ENCODE results near the gene CMTM1.

- TF ChIP-seq CTCF (IDR thresholded peaks at IDR 0.05; ENCODE audit: low read depth, low read length, poor library complexity, severe bottlenecking) = peak; percentile 19
- TF ChIP-seq EZH2phosphoT487 (IDR thresholded peaks at IDR 0.05; ENCODE audit: borderline replicate concordance, low read length) = no peak
Observed at GRCh38 chr16:66562409-66562808, 3.8 kb upstream of the CMTM1 start.
